Measurements from ENCODE around the gene RGS16.

- TF ChIP-seq EZH2 (IDR thresholded peaks at IDR 0.05) = no peak
- no peak for TF ChIP-seq EZH2phosphoT487 (IDR thresholded peaks at IDR 0.05)
Measured at GRCh38 chr1:182637769-182638168, 33.6 kb upstream of the RGS16 start.

Measured in neural progenitor cell (in vitro differentiated cells).